HG03457 (cell line): ENCODE data around the gene PELO.
"Not testable (repeated sequence)": the region's sequence is repeated elsewhere in the genome, so short reads cannot be mapped to it uniquely, and the experiment has no call there.

Source experiments
- ATAC-seq: cut with Tn5 transposase; IDR thresholded peaks from one replicate; pipeline ENCODE4 v1.9.1; 2021; ENCODE audit warnings: moderate number of reproducible peaks; ENCODE audit not compliant: unreplicated experiment

Gene PELO

GRCh38 chr5:52799983-52800393 is 12.3 kb downstream of the PELO start:
- ATAC-seq = peak; percentile 81

GRCh38 chr5:52800394-52801213 is 12.9 kb downstream of the PELO start:
- ATAC-seq = peak; percentile 30

- ATAC-seq = no peak
Observed at GRCh38 chr5:52801329-52801728, 13.6 kb downstream of the PELO start.

GRCh38 chr5:52802272-52802973 is 14.7 kb downstream of the PELO start:
- no peak for ATAC-seq

GRCh38 chr5:52802974-52803336 is 15.2 kb downstream of the PELO start:
- no peak for ATAC-seq

GRCh38 chr5:52804387-52804791 is 16.7 kb downstream of the PELO start:
- ATAC-seq = no peak

GRCh38 chr5:52804981-52805380 is 17.3 kb downstream of the PELO start:
- no peak for ATAC-seq

GRCh38 chr5:52805615-52806014 is 17.9 kb downstream of the PELO start:
- ATAC-seq = no peak

GRCh38 chr5:52807037-52807436 is 19.3 kb downstream of the PELO start:
- ATAC-seq = no peak

- no peak for ATAC-seq
Observed at GRCh38 chr5:52807723-52808122, 20.0 kb downstream of the PELO start.

- ATAC-seq = no peak
Observed at GRCh38 chr5:52808316-52808901, 20.7 kb downstream of the PELO start.

GRCh38 chr5:52809884-52810283 is 22.2 kb downstream of the PELO start:
- no peak for ATAC-seq

- ATAC-seq = no peak
Observed at GRCh38 chr5:52810426-52810825, 22.7 kb downstream of the PELO start.

- ATAC-seq = no peak
Observed at GRCh38 chr5:52811067-52811749, 23.5 kb downstream of the PELO start.

- ATAC-seq = no peak
Observed at GRCh38 chr5:52814352-52815148, 26.8 kb downstream of the PELO start.

- no peak for ATAC-seq
Observed at GRCh38 chr5:52817818-52818217, 30.1 kb downstream of the PELO start.

GRCh38 chr5:52818360-52818759 is 30.6 kb downstream of the PELO start:
- no peak for ATAC-seq

- not testable (repeated sequence) for ATAC-seq
Observed at GRCh38 chr5:52818807-52819206, 31.1 kb downstream of the PELO start.

GRCh38 chr5:52821901-52822300 is 34.2 kb downstream of the PELO start:
- ATAC-seq = no peak

- ATAC-seq = no peak
Observed at GRCh38 chr5:52822437-52822836, 34.7 kb downstream of the PELO start.

GRCh38 chr5:52824827-52825226 is 37.1 kb downstream of the PELO start:
- ATAC-seq = no peak
